HepG2 (cell line): Measurements from ENCODE around the gene KATNA1.

Experiments used
- HDAC2 ChIP-seq: sonication (generic); formaldehyde crosslinking; IDR thresholded peaks from 2 replicates; pipeline ENCODE4 v1.4.0; 2020; ENCODE audit warnings: missing genetic modification reagents
- POLR2A ChIP-seq, 2 experiments: IDR thresholded peaks; 2 replicates each; pipeline ENCODE4 v1.6.1; 2011; ENCODE audit warnings: low read depth in 2 of 2, low read length in 2 of 2, mild to moderate bottlenecking in 1 of 2, moderate library complexity in 1 of 2; ENCODE audit not compliant: insufficient read depth in 1 of 2
- ZBTB1 ChIP-seq: sonication (generic); formaldehyde crosslinking; IDR thresholded peaks from 2 replicates; pipeline ENCODE4 v1.4.0; 2020; ENCODE audit warnings: missing genetic modification reagents, borderline replicate concordance
- ZNF891 ChIP-seq: sonication (generic); formaldehyde crosslinking; IDR thresholded peaks from 2 replicates; pipeline ENCODE4 v1.5.0; 2020; ENCODE audit warnings: mild to moderate bottlenecking, missing genetic modification reagents

DNA sequence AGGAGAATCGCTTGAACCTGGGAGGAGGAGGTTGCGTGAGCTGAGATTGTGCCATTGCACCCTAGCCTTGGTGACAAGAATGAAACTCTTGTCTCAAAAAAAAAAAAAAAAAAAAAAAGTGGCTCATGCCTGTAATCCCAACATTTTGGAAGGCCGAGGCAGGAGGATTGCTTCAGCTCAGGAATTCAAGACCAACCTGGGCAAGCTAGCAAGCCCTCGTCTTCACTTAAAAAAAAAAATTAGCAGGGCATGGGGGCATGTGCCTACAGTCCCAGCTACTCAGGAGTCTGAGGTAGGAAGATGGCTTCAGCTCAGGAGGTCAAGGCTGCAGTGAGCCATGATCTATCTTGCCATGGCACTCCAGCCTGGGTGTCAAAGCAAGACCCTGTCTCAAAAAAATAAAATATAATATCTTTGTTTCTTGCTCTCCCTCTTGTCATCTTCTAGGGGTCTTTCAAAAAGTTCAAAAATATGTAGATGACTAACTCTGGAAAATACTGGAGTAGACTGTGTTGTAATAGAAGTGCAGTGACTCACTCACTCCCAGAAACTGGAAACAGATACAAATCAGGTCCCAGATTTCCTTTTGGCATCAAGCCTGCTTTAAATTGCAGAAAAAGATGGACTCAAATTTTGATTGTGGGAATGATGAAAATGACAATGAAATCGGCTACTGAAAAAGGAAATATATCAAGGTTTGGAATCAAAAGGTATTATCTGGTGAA, 85.1 kb downstream of the KATNA1 start:
- TF ChIP-seq POLR2A (IDR thresholded peaks at IDR 0.05; ENCODE audit: insufficient read depth in 1 of 2, low read depth in 2 of 2, low read length in 2 of 2) (no peak), ZBTB1 (no peak), ZNF891 (CRISPR knock-in tag) (no peak), HDAC2 (no peak)
